Ascending aorta (tissue), 2 donors: ENCODE results near the gene FAM8A1. TPM values are rescaled to one million over a fixed set of nuclear protein-coding genes. Genes with fewer than 3 reads are reported as not detected.

ENCODE experiments used
- DNase-seq, 2 donors: peaks; one replicate each; pipeline ENCODE4 v3.0.0-alpha.2; 2019; ENCODE audit warnings: low spot score in 2 of 2
- H3K27ac ChIP-seq, 2 donors: fragments of 200-600 bp; sonication (generic); one replicate each; pipeline ENCODE4 v1.5.1; 2016 to 2017; ENCODE audit warnings: mild to moderate bottlenecking in 1 of 2
- H3K27me3 ChIP-seq: fragments of 200-600 bp; sonication (generic); one replicate; pipeline ENCODE4 v1.5.1; 2017
- H3K36me3 ChIP-seq, 2 donors: fragments of 200-600 bp; sonication (generic); one replicate each; pipeline ENCODE4 v1.5.1; 2016
- H3K4me1 ChIP-seq, 2 donors: fragments of 200-600 bp; sonication (generic); one replicate each; pipeline ENCODE4 v1.5.1; 2016 to 2017; ENCODE audit warnings: mild to moderate bottlenecking in 1 of 2
- H3K4me3 ChIP-seq, 2 donors: fragments of 200-600 bp; sonication (generic); one replicate each; pipeline ENCODE4 v1.5.1; 2016 to 2017; ENCODE audit warnings: mild to moderate bottlenecking in 1 of 2
- H3K9me3 ChIP-seq, 2 donors: fragments of 200-600 bp; sonication (generic); one replicate each; pipeline ENCODE4 v1.5.1; 2016
- intact Hi-C: fragments of 100-400 bp; cut with DNase I; formaldehyde crosslinking; loops from one replicate; pipeline ENCODE4 v1.15.1; 2023
- total RNA-seq: library from RNA; depleted of rRNA; stranded (reverse); fragments of >200 nt; gene quantifications from one replicate; pipeline ENCODE4 v1.1.0, GENCODE V29; 2016
- TF ChIP-seq, protein P1 (sequence below), 3 experiments: fragments of 200-600 bp in 2 of 3; fragments of 450-650 bp in 1 of 3; sonication (generic) in 2 of 3; IDR thresholded peaks; one replicate each; pipeline ENCODE4 v1.5.1; 2016 to 2019; ENCODE audit warnings: antibody characterized with exemption in 3 of 3, mild to moderate bottlenecking in 1 of 3, moderate library complexity in 1 of 3

FAM8A1 gene
- total RNA-seq, 1 donor from 2014 or later, result 31.5 TPM

DNA sequence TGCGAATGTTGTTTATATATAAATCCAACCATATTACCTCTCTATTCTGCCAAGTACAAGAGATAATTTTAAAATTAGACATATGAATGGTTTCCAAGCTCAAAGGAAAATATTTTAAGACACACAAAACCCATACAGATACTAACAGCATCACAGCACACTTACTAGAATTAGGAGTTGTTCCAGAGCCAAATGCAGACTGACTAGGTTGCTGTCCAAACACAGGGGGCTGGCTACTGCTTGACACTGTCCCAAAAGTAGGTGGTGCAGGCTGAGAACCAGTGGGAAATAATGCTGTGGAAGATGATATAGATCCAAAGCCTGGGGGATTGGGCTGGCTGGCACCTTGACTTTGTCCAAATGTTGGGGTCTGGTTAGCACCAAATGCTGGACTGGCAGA, 24.3 kb downstream of the FAM8A1 start:
- peaks cover 21 to 62% of the 10 kb centered on the region in 2 donors for H3K36me3 ChIP-seq

DNA sequence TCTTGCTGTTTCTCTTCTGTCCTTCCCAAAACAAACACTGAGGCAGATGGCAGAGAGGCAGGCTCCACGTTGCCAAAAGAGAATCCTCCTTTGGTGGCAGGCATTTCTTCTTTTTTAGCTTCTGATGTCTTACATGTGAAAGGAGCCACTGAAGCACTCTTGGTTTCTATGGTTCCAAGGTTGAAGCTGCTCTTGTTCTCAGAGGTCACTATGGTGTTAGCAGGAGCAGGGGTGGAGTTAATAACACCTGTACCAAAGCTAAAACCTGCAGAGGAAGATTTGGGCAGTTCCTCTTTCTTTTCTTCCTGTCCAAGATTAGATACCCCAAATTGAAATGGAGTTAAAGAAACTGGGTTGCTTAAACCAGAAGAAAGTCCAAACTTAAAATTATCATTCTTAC, 28.8 kb downstream of the FAM8A1 start:
- Histone ChIP-seq H3K27me3 (no peaks in the 10 kb centered on the region), H3K27ac (no peak overlapping the region), H3K9me3 (no peaks in the 10 kb centered on the region), H3K36me3 (peaks cover 34 to 64% of the 10 kb centered on the region in 2 donors), H3K4me1 (peaks cover 0 to 4% of the 10 kb centered on the region in 2 donors), H3K4me3 (no peak overlapping the region)
- TF ChIP-seq, protein P1, sequence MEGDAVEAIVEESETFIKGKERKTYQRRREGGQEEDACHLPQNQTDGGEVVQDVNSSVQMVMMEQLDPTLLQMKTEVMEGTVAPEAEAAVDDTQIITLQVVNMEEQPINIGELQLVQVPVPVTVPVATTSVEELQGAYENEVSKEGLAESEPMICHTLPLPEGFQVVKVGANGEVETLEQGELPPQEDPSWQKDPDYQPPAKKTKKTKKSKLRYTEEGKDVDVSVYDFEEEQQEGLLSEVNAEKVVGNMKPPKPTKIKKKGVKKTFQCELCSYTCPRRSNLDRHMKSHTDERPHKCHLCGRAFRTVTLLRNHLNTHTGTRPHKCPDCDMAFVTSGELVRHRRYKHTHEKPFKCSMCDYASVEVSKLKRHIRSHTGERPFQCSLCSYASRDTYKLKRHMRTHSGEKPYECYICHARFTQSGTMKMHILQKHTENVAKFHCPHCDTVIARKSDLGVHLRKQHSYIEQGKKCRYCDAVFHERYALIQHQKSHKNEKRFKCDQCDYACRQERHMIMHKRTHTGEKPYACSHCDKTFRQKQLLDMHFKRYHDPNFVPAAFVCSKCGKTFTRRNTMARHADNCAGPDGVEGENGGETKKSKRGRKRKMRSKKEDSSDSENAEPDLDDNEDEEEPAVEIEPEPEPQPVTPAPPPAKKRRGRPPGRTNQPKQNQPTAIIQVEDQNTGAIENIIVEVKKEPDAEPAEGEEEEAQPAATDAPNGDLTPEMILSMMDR (IDR thresholded peaks at IDR 0.05), result no peak
- no peak for DNase-seq
- intact Hi-C loops, result no loop called here

More for the DNA sequence above, 24.3 kb downstream of the FAM8A1 start:
- Histone ChIP-seq H3K4me1 (no peaks in the 10 kb centered on the region), H3K27ac (no peak overlapping the region), H3K4me3 (no peak overlapping the region), H3K27me3 (no peaks in the 10 kb centered on the region), H3K9me3 (no peaks in the 10 kb centered on the region)
- DNase-seq, result no peak
- TF ChIP-seq, protein P1 (IDR thresholded peaks at IDR 0.05), result no peak
- intact Hi-C loops, result no loop called here

DNA sequence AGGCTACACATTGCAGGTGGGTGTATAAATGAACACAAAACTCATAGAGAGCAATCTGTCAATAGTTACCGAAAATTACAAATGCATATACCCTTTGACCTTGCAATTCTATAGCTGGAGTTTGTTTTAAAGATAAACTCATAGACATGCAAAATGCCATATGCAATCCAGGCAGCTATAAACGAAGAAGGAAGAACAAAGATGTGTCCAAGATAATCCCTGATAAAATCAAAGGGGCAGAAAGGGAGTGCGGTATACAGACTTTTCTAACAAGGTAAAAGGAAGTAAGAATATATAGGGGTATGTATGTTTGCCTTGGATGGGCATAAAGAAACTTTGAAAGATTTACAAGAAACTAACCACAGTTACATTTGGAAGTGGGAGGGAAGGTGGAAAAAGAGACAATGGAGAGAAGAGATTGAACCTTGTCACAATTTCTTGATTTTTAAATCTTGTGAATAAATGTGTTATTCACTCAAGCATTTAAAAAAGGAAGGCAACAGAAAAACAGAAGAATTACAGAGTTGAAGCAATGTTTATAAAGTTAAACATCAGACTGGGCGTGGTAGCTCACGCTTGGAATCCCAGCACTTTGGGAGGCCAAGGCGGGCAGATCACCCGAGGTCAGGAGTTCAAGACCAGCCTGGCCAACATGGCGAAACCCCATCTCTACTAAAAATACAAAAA, 29.9 kb downstream of the FAM8A1 start:
- no peak overlapping the region for H3K4me3 ChIP-seq
- TF ChIP-seq, protein P1 (IDR thresholded peaks at IDR 0.05), result no peak
- no peak for DNase-seq
- no peaks in the 10 kb centered on the region for H3K9me3 ChIP-seq
- H3K36me3 ChIP-seq, result peaks cover 34 to 54% of the 10 kb centered on the region in 2 donors
- H3K27me3 ChIP-seq, result no peaks in the 10 kb centered on the region
- peaks cover 0 to 4% of the 10 kb centered on the region in 2 donors for H3K4me1 ChIP-seq
- H3K27ac ChIP-seq, result peak overlapping the region in 1 of 2 donors; percentile 8
- intact Hi-C loops, result no loop called here

- Histone ChIP-seq H3K4me3 (no peak overlapping the region), H3K27me3 (no peaks in the 10 kb centered on the region), H3K36me3 (peaks cover 33 to 48% of the 10 kb centered on the region in 2 donors), H3K27ac (peak overlapping the region in 1 of 2 donors; percentile 8), H3K9me3 (no peaks in the 10 kb centered on the region), H3K4me1 (peaks cover 0 to 4% of the 10 kb centered on the region in 2 donors)
- intact Hi-C loops, result no loop called here
- no peak for DNase-seq
- TF ChIP-seq, protein P1 (IDR thresholded peaks at IDR 0.05), result no peak
Observed at GRCh38 chr6:17630511-17631073, 30.5 kb downstream of the FAM8A1 start.

- Histone ChIP-seq H3K27ac (no peak overlapping the region), H3K4me1 (peaks cover 4 to 8% of the 10 kb centered on the region in 2 donors), H3K27me3 (no peaks in the 10 kb centered on the region), H3K36me3 (peaks cover 23 to 48% of the 10 kb centered on the region in 2 donors), H3K9me3 (no peaks in the 10 kb centered on the region), H3K4me3 (no peak overlapping the region)
- DNase-seq, result no peak
- TF ChIP-seq, protein P1 (IDR thresholded peaks at IDR 0.05), result no peak
- intact Hi-C loops, result no loop called here
Observed at GRCh38 chr6:17632934-17633333, 32.8 kb downstream of the FAM8A1 start.
